NCI-H2171 (cell line): ENCODE results near the gene HNF1B.

Experiments
- DNase-seq: peaks from one replicate; lab custom pipeline; 2025; lab: John Stamatoyannopoulos, UW

Gene HNF1B

DNA sequence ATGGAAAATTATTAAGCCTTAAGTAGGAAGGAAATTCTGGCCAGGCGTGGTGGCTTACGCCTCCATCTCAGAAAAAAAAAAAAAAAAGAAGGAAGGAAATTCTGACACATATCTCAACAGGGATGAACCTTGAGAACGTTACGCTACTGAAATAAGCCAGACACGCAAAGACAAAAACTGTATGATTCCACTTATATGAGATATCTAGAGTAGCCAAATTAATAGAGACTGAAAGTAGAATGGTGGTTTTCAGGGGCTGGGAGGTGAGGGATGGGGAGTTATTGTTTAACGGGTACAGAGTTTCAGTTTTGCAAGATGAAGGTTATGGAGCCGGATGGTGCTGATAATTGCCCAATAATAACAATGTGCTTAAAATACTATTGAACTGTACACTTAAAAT lies 16.2 kb upstream of the HNF1B start:
- DNase-seq, result no peak

DNA sequence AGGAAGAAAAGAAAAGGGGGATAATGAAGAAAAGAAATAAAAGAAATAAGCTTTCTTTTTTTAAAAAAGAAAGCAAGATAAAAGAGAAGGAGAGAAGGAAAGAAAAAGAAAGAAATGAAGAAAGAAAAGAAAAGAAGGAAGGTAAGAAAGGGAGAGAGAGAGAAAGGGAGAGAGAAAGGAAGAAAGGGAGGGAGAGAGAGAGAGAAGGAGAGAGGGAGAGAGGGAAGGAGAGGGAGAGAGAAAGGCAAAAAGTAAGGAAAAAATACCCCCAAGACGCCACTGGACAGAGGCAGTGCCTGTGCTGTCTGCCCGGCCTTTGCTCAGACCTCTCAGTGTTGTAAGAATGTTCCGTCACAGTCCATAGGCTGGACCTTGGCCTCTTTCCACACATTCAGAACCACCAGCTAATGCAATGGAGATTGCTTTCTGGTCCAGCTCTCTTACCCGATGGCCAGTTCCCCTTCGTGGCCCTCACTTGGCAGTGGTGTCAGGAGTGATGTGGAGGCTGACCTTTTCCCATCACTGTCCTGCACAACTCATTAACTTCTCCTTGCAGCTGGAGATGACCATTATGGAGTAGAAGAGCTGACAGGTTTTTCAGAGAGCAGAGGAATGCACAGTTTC lies 14.3 kb upstream of the HNF1B start:
- no peak for DNase-seq

DNA sequence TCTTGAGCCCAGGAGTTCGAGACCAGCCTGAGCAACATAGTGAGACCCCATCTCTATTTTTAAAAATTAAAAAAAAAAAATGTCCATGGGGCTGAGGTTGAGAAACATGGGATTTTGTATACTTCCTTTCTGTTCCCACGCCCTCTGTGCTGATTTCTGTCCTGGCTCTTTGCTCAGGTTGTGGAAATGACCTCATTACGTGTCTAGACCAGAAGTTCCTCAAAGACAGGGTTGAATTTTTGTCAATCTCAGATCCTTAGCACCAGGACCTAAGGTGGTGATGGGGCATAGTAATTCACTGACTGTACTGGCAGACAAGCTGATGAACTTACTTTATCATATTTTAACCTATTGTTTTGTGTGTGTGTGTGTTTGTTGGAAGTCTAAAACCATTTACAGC lies 11.2 kb upstream of the HNF1B start:
- no peak for DNase-seq

DNA sequence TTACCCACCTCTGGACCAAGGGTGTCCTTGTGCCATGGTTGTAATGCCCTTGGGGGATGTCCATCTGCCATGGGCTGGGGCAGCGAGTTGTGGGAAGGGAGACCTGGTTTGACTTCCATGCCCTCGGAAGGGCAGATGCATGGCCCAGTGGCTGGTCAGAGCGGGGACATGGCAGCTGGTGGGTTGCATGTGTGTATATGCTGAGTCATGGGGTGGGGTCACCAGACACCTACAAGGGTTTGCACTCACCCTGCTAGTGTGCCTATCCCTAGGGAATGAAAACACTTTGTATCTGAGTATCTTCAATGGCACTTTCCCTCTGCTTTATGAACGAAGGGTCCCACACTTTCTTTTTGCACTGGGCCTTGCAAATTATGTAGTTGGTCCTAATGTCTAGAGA lies 10.6 kb upstream of the HNF1B start:
- no peak for DNase-seq

DNA sequence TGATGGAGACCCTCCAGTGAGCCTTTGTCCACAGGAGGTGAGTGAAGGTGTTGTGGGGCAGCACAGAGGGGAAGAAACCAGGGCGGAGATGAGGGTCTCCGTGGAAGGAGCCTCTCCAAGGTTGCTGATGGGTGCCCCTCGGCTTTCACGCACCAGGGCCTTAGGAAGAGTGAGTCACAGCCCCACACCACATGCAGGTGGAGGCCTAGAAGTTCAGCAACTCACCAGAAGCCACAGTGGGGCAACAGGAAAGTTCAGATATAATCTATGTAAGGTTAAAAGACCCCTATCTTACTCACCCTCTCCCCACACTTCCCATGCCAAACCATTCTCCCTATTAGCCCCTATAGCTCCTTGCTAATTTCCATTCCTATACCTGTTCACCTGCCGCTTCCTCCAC lies 9.5 kb upstream of the HNF1B start:
- DNase-seq, result no peak

DNA sequence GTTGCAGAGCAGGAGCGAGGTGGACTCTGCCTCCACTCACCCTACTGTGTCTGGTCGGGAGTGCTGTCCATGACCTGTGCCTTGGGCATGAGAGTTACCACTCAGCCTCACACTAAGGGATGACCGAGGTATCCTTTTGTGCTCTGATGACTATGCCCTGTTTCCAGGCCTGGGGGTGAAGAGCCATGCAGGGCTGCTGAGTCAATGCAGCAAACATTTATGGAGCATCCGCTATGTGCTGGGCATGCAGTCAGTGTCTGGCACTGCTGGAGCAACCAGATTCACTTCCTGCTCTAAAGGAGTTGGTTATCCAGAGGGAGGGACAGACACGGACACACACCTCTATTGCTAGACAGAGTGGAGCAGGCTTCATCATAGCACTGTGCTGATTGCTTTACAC lies 7.6 kb upstream of the HNF1B start:
- no peak for DNase-seq

DNA sequence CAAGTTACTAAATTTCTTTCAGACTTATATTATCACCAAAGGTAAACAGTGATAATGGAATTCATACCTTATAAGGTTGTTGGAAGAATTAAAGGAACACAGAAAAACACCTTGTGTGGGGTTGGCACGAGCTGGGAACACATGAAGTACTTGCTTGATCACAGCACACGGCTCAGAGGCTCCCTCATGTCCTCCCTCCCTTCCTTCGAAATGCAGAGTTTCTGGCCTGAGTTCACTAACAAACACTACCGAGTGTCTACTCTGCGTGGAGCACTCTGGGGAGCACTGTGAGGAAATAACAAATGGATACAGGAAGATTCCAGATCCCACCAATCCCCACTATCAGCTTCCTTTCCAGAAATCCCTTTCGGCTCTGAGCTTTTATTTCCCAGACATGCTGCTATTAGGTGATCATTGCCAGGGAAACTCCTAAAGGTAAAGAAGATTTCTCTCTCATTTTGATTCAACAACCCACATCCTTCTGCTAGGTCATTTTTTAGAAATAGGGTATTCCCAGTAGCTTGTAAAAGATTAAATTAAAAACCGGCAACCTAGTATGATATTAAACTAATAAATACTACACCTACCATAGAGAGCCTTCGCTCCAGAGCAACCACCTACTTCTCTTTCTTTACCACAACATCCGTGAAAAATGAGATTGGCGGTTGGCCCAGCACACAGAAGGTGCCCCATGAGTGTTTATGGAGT lies 6.1 kb upstream of the HNF1B start:
- no peak for DNase-seq

DNA sequence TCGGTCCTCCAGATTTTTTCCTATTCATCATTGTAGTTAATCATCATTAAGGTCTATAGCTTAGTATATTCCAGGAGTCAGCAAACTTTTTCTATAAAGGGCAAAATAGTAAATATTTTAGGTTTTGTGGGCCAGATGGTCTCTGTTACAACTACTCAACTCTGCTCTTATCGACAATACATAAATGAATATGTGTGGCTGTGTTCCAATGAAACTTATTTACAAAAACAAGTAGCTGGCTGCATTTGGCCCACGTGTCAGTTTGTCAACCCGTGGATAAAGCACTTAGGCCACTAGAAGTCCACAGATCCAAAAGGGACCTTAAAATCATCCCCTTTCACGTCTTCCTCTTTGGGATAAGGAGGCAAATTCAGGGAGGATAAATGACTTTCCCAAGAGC lies 5.4 kb upstream of the HNF1B start:
- no peak for DNase-seq

DNA sequence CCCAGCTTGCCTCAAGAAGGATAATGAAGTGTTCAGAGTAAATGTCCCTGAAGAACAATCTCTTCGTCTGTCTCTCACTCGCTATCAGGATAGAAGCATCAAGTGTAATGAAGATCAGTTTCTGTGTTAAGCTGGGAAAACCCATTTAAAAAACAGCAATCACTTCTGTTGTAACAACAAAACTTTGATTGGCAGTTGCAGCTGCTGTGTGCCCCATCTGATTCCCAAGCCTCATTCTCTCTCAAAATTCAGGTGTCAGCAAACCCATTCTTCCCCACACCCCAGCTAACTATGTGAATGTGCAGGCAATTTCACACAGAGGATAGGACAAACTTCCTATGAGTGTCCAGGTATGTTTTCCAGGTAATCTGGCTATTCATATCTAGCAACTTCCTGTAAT lies 2.4 kb upstream of the HNF1B start:
- DNase-seq, result no peak

DNA sequence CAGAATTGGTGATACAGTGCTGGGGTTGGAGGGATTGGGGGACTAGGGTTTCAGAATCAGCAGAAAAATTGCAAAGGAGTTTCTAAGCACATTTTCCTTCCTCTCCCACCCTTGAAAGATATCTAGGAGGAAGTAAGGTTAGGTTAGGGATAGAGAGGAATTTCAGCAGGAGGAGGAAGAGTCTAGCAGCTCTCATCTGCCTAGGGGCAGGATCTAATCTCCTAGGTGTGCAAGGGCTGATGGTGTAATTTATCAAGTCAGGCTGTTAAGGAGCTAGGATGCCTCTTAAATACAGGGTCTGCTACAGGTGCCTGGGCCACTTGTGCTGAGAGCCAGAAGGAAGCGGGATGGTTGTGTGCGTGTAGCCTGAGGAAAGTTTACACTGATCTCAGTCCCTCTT lies 1.8 kb upstream of the HNF1B start:
- no peak for DNase-seq

DNA sequence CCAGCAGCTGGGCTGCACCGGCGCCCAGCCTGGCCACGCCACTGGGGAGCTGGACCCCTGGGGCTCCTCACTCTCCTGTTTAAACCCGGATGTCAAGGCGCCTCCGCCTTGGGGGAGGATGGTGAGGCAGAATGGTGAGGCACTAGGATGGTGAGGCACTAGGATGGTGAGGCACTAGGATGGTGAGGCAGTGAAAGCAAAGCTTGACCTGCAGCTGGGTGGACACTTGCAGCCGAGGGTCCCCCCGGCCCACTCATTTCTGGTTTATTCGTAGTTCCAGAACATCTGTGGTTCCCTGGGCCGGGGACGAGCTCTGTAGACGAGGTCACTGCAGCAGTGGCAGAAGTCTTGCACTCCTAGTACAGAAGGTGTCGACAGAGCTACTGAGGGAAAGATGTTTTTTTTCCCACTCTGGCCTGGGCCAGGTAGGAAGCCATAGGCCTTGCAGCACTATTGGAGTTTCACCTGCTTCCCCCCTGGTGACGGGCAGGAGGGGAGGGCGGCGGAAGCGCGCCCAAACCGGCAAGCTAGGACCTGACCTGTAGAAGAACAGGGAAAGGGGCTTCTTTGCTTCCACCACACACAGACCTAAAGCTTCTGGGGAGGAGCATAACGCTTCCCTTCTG lies 1.1 kb upstream of the HNF1B start:
- no peak for DNase-seq

DNA sequence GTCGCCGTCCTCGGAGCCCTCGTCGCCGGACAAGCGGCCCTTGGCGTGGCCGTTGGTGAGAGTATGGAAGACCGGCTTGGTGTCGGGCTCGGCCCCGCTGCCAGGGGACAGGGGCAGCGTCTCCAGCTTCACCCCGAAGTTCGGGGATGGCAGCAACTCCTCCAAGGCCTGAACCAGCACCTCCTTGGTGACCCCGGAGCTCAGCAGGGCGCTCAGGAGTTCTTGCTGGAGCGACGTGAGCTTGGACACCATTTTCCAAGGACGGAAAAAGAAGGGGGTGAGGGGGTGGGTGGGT lies 279 bp downstream of the HNF1B start:
- no peak for DNase-seq

DNA sequence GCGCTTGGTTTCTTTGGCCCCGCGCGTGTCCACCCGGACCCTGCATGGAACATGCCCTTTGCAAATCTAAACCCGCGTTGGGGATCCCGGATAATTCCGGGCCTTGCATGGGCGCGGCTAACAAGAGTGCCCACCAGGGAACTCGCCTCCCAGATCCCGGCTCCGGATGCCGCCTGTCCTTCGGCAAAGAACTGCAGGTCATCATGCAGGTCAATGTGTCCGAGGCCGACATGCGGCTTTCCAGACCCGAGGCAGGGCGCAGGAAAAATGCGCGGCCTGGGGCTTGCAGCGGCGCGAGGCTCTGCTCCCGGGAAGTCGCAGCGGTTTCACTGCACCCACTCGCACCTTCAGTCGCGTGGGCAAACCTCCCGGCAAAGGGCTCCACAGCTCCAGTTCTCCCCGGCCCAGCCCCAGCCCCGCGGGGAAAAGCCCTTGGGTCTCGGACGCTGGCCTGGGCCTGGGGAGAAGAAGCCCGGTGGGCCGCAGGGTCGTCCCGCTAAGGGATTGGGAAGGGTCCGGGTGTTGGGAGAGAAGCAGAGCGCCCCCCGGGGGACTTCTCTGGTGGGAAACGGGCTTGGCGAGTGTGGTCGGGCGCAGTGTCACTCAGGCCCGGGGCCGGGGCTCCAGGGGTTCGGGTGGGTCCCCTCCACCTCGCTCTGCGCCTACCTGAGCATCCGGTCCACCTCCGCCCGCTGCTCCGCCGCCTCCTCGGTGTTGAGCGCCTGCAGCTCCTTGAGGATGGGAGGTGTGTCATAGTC lies 805 bp downstream of the HNF1B start:
- DNase-seq, result no peak

DNA sequence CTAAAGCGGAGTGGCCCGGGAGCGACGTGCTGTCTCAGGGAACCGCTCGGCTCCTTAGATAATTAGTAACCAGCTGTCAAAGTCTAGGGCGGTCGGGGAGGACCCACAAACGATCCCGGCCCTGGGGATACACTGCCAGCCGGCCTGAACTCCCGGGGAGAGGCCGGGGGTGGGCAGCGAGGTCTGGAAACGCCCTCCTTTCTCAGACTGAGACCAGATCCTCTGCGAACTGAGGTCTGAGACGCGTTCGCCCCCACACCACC lies 1.3 kb downstream of the HNF1B start:
- DNase-seq, result no peak

DNA sequence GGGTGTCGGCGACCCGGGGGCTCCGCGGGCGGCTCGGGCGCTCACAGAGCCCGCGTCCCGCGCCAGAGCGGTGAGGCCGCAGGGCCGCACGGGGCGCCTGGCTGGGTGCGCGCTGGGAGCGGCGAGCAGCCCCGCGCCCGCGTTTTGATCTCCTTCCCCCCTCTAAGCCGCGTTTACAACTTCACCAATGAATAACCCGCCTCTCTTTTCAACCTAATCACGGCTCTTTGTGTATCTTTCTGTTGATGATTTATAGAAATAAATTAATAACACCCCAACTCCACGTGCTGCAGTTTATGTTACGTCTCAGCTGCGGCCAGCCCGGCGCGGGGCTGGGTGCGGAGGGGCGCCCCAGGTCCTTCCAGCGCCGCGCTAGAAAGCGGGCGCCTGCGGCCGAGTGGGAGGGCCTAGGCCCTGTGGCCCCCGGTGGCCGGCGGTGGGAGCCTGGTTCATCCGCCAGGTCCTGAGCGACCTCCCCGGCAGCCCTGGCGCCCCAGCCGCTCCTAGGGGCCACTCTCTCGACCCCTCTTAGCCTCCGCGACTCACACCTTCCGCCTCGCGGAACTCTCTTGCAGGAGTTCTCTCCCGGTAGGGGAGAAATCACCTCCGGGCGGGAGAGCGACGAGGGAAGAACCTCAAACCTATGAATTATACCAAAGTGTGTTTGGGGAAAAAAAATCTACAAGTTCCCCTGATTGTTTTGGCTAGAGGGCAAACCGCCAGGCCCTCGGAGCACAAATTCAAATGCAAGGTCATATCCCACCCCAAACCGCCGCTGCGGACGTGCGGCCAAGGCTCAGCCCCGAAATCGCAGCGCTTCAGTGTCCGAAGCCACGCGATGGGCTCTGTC lies 1.9 kb downstream of the HNF1B start:
- DNase-seq, result no peak

DNA sequence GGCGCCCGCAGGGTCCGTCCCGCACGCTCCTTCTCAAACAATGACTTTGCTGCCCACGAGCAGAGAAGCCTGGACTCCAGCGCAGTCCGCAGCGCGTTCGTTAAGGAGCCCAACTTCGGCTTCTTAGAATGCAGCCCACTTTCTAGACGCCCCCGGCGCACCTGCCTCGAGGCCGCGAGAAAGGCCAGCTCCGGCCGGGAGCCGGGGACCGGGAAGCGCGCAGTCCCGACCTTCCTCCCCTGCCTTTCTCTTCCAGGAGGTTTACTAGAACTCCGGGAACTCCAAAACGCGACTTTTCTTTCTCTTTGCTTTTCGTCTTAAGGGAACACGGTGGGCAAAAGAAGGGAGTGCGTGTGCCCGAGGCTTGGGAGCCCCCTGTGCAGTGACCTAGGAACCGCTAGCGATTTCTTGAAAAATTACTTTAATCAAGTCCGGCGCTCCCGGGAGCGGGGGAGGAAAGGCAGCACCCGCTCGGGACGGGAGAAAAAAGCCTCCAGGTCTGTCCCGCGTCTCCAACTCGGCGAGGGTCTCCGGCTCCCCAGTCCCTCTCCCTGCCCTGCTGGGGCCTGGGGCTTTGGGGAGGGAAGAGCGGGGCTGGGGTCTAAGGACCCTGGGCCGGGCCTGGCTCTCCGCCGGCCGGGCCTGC lies 2.6 kb downstream of the HNF1B start:
- DNase-seq, result no peak

DNA sequence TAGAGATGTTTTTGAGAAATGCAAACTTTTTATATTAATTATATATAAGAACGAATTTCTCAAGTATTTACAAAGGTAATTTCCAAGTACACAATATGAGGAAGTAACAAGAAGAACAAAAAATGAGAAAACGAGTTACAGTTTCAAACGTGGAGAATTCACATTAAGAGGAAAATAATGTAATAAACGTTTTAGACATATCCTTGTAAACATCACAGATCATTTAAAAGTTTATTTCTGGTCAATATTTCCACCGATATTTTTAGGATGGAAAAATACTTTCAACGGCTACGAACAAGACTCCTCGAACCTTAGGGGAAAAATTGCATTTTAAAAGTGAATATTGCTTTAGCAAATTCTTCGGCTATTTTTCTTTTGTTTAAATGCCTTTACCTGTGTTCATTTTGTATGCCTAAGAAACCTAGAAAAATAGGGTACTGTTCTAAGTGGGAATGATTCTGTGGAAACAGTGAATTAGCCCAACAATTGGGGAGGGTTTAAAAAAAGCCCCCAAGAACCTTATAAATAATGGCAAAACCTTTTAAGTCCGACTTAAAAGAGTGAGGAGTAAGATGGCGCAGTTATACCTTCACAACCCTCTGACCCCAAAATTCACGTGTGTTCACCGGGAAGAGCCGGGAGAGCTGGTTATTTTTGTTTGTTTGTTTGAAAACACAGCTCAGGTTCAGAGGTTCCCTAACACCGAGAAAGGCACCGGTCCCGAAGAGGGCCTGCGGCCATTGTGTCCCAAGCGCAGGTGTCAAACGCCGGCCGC lies 3.3 kb downstream of the HNF1B start:
- no peak for DNase-seq

DNA sequence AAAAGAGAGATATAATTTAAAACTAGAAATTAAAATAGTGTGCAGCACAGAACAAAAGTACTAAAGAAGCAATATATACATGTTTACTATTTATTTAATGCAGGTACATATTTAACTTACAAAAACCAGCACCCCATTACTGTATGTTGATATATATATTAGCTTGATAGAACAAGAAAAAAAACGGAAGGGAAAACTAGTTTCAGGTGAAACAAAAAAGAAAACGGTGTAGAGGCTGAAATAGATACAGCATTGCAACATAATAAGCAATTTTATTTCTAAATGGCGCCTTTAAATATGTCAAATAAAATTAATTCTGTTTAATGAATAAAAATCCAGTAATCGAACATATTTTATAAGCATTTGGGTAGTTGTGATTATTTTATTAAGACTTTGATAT lies 3.9 kb downstream of the HNF1B start:
- no peak for DNase-seq

DNA sequence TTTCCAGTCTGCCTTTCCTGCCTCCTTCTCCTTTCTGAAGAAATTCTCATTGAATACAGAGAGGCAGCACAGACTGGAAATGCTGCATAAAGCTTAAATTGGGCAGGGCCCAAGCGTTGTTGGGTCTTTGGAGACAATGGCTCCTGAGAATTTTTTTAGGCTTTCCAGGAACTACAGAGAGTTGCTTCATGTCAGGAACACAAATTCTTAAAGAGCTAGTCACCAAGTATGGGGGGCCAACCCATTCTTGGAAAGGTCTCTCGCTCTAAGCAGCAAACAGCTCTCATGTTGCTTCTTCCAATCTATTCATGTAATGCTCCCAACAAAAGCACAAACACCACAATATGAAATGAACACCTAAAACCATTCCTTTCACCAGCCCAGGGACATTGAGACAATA lies 6.9 kb downstream of the HNF1B start:
- no peak for DNase-seq

DNA sequence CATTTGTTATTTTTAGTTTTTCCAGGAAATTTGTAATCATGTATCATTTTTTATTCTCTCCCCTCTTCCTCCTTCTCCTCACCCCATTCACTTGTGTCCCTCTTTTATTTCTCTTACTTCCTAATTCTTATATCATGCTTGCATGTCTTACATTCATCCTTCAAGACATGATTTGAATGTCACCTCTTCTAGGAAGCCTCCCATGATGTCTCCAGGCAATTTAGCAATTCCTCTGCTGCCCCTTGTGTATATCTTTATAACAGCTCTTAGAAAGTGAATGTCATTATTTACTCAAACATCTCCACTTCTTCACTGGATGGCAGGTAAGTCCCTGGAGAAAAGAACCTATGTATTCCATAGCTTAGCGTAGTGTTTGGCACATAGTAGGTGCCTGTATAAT lies 7.8 kb downstream of the HNF1B start:
- no peak for DNase-seq

DNA sequence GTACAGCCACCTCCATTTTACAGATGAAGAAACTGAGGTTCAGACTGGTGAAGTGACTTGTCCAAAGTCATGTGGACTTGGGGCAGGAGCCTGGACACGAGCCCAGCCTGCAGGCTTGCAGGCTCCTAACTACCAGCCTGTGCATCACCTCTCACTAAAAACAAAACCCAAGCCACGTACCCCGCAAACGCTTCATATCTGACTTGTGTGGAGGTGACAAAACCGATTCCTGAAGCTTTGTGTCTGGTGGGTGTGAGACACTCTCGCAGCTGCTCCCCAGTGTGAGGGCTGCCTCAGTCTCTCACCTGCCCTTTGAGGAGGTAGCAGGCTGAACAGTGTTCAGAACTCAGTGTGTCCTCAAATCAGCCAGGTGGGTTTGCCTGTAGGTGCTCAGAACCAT lies 8.4 kb downstream of the HNF1B start:
- DNase-seq, result no peak
